HG03108 (cell line): ENCODE data around the gene SLC12A1.

Source experiments
- ATAC-seq: cut with Tn5 transposase; IDR thresholded peaks from one replicate; pipeline ENCODE4 v1.9.1; 2021; ENCODE audit warnings: moderate library complexity; ENCODE audit not compliant: unreplicated experiment

Gene SLC12A1

GRCh38 chr15:48205981-48206380, at the start of gene SLC12A1:
TSS of gene SLC12A1 (plus strand) at chr15:48206302. CDS start at chr15:48207720, 1,418 bp downstream.
- no peak for ATAC-seq

- no peak for ATAC-seq
These were observed 37.5 kb upstream of the SLC12A1 start for GRCh38 chr15:48168616-48169015.

GRCh38 chr15:48170981-48171380, 35.1 kb upstream of the SLC12A1 start:
- no peak for ATAC-seq

GRCh38 chr15:48175126-48175525, 31.0 kb upstream of the SLC12A1 start:
- ATAC-seq, result no peak

- no peak for ATAC-seq
These were observed 30.0 kb upstream of the SLC12A1 start for GRCh38 chr15:48176112-48176511.

GRCh38 chr15:48176957-48177356, 29.1 kb upstream of the SLC12A1 start:
- no peak for ATAC-seq

GRCh38 chr15:48177383-48177765, 28.7 kb upstream of the SLC12A1 start:
- peak; percentile 42 for ATAC-seq

GRCh38 chr15:48177766-48178647, 28.1 kb upstream of the SLC12A1 start, which contains the start of gene MYEF2:
TSS of gene MYEF2 (minus strand) at chr15:48178295. CDS start at chr15:48178237, 58 bp downstream.
- ATAC-seq, result peak; percentile 57

GRCh38 chr15:48178648-48178931, 27.5 kb upstream of the SLC12A1 start:
- ATAC-seq, result no peak

- ATAC-seq, result no peak
These were observed 23.4 kb upstream of the SLC12A1 start for GRCh38 chr15:48182749-48183148.

GRCh38 chr15:48185529-48185928, 20.6 kb upstream of the SLC12A1 start:
- ATAC-seq, result no peak

- no peak for ATAC-seq
These were observed 19.8 kb upstream of the SLC12A1 start for GRCh38 chr15:48186271-48186670.

GRCh38 chr15:48190932-48191573, 15.0 kb upstream of the SLC12A1 start:
- ATAC-seq, result no peak

- ATAC-seq, result no peak
These were observed 14.4 kb upstream of the SLC12A1 start, which contains the start of gene CTXN2 for GRCh38 chr15:48191574-48192225. TSS of gene CTXN2 (plus strand) at chr15:48191665. CDS start at chr15:48201301, 9,636 bp downstream.

- no peak for ATAC-seq
These were observed 4.0 kb upstream of the SLC12A1 start for GRCh38 chr15:48202068-48202467.

GRCh38 chr15:48221261-48221660, 15.2 kb downstream of the SLC12A1 start:
- ATAC-seq, result no peak

GRCh38 chr15:48221885-48222284, 15.8 kb downstream of the SLC12A1 start:
- no peak for ATAC-seq

GRCh38 chr15:48222627-48223026, 16.5 kb downstream of the SLC12A1 start:
- ATAC-seq, result no peak

GRCh38 chr15:48225771-48226170, 19.7 kb downstream of the SLC12A1 start:
- ATAC-seq, result no peak

GRCh38 chr15:48230498-48230897, 24.4 kb downstream of the SLC12A1 start:
- no peak for ATAC-seq

- ATAC-seq, result no peak
These were observed 27.1 kb downstream of the SLC12A1 start for GRCh38 chr15:48233246-48233645.

GRCh38 chr15:48239334-48239733, 33.2 kb downstream of the SLC12A1 start:
- no peak for ATAC-seq
